HG02938 (cell line): ENCODE results near the gene KLF14.
"Not testable (repeated sequence)": the region's sequence is repeated elsewhere in the genome, so short reads cannot be mapped to it uniquely, and the experiment has no call there.

Experiments used
- ATAC-seq: cut with Tn5 transposase; IDR thresholded peaks from one replicate; pipeline ENCODE4 v1.9.1; 2021; ENCODE audit warnings: mild to moderate bottlenecking, moderate library complexity; ENCODE audit not compliant: unreplicated experiment

KLF14 gene

DNA sequence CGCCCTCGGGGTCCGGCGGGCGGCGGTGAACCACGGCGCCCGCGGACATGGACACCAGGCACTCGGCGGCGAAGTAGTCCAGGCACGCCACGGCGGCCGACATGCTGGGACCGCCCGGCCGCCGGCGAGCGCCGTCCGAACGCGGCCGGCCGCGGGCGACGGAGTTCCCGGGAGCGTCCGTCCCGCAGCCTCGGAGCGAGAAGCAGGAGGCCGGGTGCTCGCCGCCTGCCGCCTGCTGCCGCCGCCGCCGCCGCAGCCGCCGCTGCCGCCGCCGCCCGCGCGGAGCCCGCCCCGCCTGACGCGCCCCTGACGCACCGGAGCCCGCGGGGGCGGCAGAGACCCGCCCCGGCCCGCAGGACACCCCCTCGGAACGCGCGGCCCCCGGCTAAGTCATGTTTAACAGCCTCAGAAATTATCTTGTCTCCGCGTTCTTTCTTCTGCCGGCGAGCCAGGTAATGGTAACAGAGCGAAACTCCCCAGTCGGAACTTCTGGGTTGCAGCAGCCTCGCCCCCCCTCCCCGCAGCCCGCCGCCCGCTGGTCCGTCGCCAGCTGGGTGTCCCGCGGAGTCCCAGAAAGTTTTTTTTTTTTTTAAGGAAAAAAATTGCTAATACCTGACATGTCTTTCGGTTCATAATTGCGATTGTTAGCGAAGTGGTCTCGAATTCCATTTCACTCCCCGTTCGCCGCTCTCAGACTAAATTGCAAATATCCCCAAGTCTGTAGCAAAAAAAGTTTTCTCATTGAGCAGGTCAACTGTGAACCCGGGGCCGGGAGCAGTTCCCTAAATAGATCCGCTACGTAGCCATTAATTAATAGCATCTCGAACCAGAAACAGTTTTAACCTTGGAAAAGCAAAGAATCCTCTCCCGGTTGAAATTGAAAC is at the start of gene KLF14:
Gene KLF14 (minus strand): TSS at position 277 of the 884 bp plus-strand sequence. CDS start 174 bp downstream, at position 103.
- ATAC-seq: no peak

DNA sequence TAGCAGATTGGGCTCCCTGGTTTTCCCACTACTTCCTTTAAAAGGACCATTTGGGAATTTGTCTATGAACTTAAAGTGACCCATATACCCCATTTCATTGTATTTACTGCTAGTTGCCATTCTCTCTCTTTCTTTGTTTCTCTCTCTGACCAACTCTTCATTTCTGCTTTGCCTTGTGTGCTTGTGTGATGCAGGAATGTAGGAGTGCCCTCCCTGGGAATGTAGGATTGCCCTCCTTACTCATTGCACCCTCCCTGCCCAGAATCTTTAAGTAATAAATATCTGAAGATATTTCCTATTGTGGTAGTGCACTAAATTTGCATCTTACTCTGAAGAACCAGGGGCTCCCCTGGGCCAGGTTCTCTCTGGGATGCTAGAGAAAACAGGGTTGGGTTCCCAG is 47.3 kb upstream of the KLF14 start:
- no peak for ATAC-seq

DNA sequence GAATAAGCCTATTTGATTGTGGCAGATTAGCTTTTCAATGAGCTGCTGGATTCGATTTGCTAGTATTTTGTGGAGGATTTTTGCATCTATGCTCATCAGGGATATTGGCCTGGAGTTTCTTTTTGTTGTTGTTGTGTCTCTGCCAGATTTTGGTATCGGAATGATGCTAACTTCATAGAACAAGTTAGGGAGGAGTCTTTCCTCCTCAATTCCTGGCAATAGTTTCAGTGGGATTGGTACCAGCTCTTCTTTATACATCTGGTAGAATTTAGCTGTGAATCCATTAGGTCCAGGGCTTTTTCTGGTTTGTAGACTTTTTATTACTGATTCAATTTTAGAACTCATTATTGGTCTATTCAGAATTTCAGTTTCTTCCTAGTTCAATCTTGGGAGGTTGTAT is 43.4 kb upstream of the KLF14 start:
- no peak for ATAC-seq

DNA sequence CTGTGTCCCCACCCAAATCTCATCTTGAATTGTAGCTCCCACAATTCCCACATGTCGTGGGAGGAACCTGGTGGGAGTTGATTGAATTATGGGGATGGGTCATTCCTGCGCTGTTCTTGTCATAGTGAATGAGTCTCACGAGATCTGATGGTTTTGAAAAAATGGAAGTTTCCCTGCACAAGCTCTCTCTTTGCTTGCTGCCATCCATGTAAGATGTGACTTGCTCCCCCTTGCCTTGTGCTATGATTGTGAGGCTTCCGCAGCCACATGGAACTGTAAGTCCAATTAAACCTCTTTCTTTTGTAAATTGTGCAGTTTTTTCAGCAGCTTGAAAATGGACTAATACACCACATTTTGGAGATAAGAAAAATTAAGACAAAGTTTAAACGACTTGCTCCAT is 38.4 kb upstream of the KLF14 start:
- ATAC-seq: not testable (repeated sequence)

DNA sequence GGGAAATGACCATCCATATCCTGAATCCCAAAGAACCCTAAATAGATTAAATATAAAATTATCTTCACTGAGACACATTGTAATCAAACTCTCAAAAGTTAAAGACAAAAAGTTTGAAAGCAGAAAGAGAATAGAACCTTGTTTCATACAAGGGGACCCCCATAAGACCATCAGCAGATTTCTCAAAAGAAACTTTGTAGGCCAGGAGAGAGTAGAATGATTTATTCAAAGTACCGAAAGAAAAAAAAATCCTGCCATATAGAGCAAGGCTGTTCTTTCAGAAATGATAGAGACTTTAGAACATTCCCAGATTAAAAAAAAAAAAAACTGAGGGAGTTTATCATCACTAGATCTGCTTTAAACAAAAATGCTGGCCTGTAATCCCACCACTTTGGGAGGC is 34.8 kb upstream of the KLF14 start:
- no peak for ATAC-seq

DNA sequence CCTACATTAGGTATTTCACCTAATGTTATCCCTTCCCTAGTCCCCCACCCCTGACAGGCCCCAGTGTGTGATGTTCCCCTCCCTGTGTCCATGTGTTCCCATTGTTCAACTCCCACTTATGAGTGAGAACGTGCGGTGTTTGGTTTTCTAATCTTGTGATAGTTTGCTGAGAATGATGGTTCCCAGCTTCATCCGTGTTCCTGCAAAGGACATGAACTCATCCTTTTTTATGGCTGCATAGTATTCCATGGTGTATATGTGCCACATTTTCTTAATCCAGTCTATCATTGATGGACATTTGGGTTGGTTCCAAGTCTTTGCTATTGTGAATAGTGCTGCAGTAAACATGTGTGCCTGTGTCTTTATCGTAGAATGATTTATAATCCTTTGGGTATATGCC is 30.6 kb upstream of the KLF14 start:
- ATAC-seq: not testable (repeated sequence)

DNA sequence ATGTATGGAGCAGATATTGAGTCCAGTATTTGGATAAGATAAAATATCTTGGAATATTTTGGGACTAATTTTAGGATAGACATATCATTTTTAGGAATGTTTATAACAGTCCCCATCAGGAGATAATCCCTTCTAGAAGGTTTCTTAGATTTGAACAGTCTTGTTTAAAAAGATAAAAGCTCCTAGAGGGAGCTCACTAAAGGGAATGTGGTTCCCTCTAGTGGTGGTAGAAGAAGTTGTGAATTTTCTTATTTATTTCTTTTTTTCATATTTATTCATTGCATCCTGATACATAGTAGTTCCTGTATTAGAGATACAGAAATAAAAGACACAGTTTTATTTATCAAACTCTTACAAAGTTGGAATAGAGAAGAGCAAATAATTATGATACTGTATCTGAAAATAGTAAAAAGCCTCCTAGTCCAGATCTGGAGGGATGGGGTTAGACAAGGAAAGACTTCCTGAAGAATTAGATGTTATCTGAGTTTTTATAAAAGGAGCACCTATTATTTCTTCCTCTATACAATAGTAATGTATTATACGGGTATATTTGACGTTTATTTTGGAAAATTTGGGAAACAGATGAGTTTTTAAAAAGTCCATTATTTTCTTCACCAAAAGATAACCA is 24.5 kb upstream of the KLF14 start:
- no peak for ATAC-seq

DNA sequence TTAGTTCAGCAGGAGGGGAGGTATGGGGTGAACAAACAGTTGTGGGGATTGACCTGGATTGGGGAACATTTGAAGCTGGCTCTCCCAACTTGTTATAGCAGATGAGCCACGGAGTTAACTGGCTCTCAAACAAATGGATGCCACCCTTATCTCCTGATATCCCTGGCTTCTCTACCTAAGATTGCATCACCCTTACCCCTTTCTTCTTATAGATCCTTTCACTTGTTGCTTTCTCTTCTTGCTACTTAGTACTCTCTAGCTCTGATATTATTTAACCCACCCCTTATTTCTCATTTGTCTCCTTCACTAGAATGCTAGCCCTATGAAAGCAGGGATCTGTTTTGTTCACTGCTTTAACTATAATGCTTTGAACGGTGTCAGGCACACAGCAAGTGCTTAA is 22.3 kb upstream of the KLF14 start:
- no peak for ATAC-seq

DNA sequence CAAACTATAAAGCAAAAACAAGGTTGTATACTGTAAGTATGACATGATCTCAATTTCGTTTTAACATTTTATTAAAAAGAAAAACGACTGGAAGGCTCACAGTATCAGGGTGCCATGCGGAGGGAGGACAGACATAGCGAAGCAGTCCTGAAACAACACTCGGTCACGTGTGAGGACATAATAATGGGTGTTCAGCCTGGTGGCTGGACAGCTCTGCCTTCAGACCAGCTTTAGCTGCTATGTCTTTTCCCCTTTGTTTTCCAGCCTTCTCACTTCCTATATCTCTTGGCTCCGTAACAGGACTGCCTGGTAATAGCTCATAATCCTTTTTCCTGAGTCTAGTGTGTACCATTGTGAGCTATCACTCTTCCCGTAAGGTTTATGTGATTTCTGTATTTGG is 18.4 kb upstream of the KLF14 start:
- no peak for ATAC-seq

DNA sequence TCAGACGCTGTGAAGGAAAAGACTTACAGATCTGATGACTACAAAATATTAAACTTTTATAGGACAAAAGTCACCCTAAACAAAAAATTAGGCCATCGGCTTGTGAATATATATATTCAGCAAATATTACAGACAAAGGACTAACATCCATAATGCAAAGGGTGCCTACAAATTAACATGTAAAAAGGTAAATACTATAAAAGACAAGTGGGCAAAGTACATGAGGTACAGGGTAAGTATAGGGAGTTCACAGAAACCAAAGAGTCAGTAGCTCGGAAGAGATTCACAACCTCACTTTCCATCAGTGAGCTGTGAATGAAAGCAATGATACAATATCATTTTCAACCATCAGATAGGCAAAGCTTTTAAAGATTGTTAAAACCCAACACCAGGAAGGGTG is 16.7 kb upstream of the KLF14 start:
- no peak for ATAC-seq

DNA sequence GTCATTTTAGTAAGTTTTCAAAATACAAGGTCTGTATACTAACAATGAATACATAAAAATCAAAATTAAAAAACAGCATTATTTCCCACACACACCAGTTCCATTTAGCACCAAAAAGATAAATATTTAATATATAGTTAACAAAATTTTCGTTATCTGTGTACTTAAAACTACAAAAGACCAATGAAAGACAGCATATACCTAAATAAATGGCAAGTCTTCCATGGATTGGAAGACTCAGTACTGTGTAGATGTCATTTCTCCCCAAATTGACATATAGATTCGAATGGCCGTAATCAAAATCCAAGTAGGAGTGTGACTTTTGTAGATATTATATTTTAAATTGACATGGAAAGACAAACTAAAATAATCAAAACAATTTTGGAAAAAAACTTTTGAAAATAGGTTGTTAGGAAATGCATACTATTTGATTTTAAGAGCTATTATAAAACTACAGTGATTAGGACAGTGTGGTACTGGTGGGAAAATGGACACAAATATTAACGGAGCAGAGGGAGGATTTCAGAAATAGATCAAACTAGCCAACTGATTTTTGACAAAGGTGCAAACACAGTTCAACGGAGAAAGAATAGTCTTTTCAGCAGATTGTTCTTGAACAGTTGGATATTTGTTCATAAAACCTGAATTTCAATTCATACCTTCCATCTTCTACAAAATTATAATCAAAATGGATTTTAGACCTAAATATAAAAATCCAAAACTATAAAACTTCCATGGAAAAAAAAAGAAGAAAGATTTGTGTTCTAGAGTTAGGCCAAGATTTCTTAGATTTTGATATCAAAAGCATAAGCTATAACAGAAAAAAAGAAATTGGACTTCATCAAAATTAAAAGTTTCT is 14.8 kb upstream of the KLF14 start:
- no peak for ATAC-seq

DNA sequence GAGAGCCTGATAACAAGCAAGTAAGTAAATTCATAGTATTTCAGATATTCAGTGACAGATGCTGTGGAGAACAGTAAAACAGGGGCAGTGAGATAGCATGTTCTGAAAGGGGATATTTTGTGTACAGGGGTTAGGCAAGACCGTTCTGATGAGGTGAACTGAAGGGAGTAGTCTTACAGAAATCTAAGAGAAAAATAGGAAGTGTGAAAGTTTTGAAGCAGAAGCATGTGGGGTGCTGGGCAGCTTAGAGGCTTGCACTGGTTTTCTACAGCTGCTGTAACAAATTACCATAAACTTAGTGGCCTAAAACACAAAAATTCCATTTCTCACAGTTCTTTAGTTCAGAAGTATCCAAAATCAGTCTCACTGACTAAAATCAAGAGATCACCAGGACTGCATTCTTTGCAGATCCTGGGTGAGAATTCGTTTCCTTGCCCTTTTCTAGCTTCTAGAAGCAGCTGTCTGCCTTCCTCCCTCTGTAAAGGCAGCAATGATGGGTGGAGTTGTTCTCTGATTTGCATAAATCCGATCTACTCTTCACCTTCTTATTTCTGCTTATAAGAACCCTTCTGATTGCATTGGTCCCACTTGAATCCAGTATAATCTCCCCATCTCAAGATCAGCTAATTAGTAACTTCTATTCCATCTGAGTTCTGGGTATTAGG is 7.5 kb upstream of the KLF14 start:
- ATAC-seq: no peak

DNA sequence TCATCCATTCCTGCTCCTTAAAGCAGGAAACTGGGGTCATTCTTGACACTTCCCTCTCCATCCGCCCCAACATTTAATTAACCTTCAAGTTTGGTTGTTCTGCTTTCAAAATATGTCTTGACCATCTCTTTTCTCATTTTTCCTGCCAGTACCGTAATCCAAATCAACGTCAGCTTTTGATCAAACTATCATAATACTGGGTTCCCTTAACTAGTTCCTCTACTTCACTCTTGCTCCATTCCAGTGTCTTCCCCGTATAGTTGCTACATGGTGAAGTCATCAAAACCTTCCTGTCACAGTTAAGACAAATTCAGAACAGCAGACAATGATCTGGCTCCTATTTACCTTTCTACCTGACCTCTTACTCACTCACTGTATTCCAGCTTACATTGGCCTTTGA is 6.6 kb upstream of the KLF14 start:
- no peak for ATAC-seq

DNA sequence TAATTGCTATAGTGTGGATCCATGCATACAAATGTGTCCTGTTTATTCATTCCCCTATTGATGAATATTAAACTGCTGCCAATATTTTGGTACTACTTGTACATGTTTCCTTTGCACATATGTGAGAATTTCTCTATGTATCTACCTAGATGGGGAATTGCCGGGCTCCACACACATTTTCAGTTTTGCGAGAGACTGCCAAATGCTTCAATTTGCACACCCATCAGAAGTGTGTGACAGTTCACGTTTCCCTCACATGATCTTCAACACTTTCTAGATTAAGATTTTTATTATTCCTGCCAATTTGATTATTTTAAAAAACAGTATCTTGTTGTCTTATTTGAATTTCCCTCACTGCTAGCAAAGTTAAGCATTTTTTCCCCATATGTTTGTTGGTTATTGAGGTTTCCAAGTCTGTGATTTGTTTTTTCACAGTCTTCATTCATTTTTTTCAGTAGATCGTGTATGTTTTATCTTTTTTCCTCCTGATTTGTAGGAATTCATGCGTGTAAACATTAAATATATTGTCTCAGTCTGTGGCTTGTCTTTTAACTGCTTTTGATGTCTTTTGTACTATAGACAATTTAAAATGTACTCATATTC is 2.4 kb upstream of the KLF14 start:
- no peak for ATAC-seq

DNA sequence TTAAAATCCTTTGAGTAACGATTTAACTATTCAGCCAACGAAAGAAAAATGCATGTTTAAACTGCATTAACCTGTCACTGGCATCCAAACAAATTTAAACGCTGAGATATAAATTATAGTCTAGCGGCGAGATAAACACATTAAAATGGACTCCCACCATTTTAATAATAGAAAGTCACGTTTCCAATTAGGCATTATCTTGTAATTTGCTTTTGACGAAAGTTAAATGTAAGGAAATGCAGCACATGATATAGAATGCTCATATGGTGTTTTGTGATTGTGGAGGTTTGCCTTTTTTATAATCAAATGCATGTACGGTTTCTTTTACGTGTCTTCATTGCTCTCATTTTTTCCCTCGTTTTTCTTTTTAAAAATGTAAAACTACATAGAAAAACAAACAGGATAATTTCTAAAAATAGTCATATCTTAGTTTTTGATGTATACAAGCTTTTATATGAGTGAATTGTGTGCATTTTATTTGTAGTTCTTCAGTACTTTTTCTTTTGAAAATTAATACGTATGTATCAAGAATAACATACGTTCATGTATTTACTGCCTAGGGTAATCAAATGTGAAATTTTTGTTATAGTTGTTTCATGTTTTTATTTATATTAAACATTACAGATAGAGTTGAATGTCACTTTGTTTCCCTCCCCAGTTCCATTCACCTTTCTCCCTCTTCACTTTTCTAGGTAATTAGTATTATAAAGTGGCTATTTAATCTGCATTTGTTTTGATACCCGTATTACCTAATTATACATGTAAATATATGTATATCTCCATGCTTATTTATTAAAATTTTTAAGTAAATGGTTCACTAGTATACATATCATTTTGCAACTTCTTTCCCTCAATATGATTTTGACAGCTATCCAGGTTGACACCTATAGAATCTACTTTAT is 1.1 kb upstream of the KLF14 start:
- no peak for ATAC-seq

DNA sequence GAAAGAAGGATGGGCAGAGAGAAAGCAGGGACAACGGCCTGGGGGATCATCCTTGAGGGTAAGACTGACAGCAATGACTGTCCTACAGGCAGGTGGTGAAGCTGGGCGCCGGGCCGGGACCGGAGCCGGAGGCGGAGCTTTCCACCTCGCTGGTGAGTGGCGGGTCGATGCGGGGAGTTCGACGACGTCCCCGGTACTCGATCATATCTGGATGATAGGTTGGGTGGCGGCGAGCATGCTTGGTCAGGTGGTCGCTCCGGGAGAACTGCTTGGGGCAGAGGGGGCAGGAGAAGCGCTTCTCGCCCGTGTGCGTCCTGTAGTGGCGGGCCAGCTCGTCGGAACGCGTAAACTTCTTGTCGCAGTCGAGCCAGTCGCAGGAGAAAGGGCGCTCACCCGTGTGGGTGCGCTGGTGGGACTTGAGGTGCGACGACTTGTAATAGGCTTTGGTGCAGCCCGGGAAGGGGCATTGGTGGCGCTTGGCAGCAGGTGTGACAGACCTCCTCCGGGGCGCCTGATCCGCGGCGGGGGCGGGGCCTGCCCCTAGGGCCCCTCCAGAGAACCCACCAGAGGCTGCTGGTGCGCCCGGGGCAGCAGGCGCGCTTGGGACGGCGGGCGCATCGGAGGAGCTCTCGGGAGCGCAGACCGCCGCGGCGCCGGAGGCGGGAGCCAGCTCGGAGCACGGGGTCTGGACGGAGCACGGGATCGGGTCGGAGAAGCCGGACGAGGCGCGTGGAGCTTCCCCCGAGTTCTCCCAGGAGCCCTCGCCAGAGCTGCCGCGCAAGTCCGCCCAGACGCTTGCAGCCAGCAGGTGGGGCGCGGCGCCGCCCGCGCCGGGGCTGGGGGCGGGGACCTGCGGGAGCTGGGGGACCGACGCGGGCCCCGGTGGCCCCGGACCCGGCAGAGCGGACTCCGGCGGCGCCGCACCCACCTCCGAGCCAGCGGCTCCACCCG is 752 bp downstream of the KLF14 start:
- ATAC-seq: no peak

DNA sequence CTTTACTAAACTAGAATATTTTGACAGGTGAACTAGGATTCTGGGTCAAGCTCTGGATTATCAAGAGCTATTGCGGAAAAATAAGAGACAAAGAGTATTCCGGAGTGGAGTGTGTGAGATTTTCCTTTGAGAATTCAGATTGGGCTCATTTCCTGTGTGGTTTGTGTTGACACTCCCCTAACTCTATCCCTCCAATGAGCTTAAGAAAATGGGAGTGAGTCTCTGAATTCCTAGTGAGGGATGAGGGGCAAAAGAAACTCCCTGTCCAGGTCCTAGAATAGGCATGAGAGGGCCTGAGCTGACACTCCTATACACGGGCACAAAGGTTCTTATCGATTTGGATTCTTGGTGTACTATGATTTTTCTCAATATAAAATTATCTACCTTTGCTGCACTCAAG is 10.2 kb downstream of the KLF14 start:
- no peak for ATAC-seq

DNA sequence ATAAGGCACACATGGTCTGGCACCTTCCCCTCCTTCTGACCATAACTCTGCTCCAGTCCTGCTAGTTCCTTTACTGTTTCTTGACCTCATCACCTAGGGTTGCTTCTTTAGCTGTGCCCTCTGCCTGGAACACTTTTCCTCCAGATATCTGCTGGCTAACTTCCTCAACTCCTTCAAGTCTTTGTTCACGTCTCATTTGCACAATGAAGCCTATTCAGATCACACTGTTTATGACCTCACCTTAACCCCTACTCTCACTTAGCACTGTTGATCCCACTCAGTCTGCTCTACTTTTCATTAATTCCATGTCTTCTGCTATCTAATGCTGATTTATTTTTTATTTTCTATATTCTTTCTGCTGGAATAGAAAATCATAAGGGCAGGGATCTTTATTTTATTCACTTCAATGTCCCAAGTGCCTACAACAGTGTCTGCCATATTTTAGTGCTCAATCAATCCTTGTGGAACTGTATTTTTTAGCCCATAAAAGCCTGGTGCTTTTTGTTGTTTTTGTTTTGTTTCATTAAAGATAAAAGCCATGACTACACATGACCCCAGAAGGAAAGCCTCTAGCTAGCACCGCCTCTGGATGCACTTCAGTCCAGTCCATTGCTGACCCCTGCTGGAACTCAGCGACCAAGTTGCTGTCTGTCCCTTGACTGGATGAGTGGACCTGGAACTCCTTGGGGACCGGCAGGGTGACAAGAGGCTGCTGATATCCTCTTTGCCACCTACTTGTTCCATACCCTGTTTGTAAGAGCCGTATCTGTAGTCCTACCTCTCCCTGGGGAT is 12.3 kb downstream of the KLF14 start:
- no peak for ATAC-seq
